NCI-H345 (cell line): ENCODE measurements around the gene TNFSF11.
"Not testable (repeated sequence)": the region's sequence is repeated elsewhere in the genome, so short reads cannot be mapped to it uniquely, and the experiment has no call there.

Experiments used
- DNase-seq: peaks from one replicate; lab custom pipeline; 2025; lab: John Stamatoyannopoulos, UW

TNFSF11 gene, protein sequence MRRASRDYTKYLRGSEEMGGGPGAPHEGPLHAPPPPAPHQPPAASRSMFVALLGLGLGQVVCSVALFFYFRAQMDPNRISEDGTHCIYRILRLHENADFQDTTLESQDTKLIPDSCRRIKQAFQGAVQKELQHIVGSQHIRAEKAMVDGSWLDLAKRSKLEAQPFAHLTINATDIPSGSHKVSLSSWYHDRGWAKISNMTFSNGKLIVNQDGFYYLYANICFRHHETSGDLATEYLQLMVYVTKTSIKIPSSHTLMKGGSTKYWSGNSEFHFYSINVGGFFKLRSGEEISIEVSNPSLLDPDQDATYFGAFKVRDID

DNA sequence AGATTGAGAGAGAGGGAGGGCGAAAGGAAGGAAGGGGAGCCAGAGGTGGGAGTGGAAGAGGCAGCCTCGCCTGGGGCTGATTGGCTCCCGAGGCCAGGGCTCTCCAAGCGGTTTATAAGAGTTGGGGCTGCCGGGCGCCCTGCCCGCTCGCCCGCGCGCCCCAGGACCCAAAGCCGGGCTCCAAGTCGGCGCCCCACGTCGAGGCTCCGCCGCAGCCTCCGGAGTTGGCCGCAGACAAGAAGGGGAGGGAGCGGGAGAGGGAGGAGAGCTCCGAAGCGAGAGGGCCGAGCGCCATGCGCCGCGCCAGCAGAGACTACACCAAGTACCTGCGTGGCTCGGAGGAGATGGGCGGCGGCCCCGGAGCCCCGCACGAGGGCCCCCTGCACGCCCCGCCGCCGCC lies at the start of gene TNFSF11:
TSS of gene TNFSF11 (plus strand) at position 142 of the 400 bp plus-strand sequence. CDS start at position 294, 152 bp downstream.
- DNase-seq: no peak

DNA sequence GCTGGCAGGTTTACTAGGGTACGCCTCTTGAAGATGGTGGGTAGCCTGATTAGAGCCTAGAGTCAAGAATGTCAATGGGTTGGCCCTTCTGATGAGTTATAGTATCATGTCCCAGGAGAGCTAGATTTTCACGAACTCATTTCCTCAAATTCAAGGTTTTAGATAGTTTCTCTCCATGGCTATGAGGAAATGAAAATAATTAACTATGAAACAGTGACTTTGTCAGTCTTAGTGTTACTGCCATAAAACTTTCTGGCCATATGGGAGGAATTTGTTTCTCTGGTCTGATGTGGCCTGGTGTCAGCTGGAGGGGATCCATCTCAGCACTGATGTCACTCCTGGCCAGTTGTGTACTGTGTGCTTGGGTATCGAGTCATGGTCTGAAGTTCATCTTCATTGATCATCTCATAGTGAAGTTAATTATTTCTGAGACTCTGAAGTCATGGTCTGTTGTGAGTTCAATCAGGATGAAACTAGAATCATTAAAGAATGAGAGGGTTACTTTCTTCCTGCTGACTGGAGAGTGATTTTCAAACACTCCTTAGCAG lies 49.4 kb upstream of the TNFSF11 start:
- no peak for DNase-seq

DNA sequence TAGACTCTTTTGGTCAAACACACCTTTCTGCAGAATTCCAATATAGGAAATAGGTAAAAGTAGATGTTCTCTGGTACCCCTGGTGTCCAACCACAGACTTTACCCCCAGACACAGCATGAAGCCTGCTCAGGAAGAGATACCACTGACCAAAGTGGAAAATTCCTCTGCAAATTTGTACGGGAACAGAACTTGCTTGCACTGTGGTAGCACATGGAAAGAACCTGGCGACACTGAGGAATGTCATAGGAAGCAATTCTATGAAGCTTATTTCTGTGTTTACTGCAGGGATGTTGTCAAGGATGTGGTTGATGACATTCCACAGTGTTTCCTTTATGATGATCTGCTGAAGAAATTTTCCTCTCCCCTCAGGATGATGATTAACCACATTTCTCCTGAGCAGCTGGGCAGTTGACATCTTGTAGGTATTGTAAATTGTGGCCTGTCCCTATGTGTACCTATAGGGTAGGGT lies 48.9 kb upstream of the TNFSF11 start:
- DNase-seq: no peak

- no peak for DNase-seq
Measured at GRCh38 chr13:42526276-42526675, 47.7 kb upstream of the TNFSF11 start.

DNA sequence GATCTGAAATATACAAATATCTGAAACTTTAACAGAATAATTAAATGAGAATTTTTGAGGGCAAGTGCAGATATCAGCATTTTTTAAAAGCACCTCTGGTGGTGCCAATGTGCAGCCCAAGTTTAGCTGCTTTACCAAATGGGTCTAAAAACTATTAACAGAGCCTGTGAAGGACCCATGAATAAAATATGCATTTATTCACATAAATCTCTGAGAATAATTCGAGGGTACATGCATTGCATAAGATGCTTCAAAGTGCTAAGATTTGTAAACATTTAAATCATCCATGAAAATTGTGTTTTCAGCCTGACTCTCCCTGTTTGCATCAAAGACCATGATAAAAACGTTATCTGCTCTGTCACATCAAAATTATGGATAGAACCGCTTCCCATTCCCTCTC lies 47.1 kb upstream of the TNFSF11 start:
- DNase-seq: no peak

DNA sequence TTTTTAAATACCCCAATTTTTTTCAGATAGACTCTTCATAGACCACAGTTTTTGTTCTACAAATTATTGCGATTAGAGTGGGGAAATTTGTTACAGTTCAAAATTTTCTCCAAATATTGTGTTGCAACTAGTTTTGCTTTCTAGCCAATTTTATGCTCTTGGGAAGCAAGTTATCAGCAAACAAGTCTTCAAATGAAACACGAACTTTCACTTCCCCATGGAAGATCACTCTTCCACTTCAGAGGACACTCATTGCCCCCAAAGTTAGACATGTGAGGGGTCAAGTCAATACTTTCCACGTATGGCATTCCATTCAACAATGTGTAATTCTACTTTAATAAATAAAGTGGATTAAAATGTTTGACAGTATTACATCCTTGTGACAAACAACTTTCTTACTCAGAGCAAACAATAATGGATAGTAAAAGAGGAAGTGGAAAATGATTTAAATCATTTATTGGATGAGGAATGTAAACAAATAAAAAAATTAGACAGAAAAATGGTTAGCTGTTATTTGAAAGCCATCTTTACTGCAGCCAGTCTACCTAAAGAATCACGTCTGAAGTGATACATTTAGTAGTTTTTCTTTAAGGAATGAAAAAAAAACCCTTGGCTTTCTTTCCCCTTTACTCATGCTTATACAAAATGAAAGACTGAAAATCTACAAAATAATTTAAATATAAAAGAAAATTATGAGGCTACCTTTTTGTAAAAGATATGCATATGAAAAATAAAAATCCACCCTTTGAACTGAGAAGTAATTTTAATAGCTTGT lies 41.2 kb upstream of the TNFSF11 start:
- no peak for DNase-seq

GRCh38 chr13:42533336-42533591 lies 40.7 kb upstream of the TNFSF11 start:
- no peak for DNase-seq

- DNase-seq: no peak
Measured at GRCh38 chr13:42534785-42535184, 39.2 kb upstream of the TNFSF11 start.

GRCh38 chr13:42538996-42539395 lies 35.0 kb upstream of the TNFSF11 start:
- DNase-seq: no peak

- DNase-seq: no peak
Measured at GRCh38 chr13:42539670-42540069, 34.3 kb upstream of the TNFSF11 start.

- no peak for DNase-seq
Measured at GRCh38 chr13:42543215-42543797, 30.6 kb upstream of the TNFSF11 start.

DNA sequence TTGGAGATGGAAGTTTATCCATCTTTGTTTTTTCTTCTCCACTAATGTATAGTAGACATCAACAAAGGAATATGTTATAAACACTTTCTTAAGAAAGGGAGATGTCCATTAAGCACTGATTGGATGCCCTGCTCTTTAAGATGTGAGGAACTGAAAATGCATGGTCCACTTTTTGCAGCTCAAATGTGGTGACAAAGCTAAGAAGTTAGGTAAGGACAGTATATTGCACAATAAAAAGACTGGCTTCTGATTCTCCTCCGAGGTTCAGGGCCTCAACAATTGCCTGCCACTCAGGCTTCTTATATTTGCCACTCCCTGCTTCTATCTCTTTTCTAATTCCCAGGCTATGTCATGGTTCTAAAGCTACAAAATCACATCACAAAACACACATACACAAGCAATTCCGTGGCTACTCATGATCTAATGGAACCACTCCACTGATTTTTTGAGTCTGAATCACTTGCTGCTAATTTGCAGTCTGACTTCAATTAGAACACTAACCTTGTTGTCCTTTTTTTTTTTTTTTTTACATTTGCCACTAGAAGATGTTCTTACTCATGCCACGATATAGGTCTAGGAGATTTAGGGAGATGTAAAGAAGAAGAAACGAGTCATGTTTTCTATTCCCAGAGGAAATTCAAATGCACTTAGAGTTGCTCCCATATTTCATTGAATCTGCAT lies 29.6 kb upstream of the TNFSF11 start:
- no peak for DNase-seq

DNA sequence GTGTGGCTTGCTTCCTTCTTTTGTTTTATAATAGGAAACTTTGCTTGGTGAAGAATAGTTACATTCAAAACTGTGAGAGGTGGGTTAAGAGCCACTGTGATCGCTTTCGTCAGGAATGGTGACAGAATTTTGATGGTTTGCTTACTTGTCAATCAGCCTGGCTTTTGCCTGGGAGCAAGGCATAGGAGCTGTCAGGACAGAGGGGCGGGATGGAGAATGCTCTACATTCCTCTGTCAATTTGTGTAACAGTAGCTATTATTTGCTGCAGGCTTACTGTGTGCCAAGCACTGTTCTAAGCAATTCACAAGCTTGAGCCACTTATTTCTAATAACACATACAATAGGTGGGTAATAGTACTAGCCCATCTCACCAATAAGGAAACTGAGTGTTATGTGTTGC lies 28.1 kb upstream of the TNFSF11 start:
- no peak for DNase-seq

DNA sequence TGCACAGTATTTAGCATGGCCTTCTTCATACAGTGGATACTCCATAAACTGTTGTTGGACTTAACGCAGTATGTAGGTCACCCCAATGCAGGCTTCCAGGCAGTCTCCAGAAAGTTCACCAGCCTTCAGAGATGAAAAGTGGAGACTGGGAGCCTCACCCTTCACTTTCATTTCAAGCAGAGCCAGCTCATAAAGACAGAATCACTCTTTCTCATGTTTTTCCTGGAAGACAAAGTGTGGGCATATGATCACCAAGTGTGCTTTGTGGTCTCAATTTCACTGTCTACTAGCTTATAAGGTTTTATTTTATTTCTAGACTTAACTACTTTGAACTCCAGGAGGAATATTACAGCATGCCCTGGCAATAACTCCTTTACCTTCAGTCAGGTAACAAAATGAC lies 26.3 kb upstream of the TNFSF11 start:
- no peak for DNase-seq

DNA sequence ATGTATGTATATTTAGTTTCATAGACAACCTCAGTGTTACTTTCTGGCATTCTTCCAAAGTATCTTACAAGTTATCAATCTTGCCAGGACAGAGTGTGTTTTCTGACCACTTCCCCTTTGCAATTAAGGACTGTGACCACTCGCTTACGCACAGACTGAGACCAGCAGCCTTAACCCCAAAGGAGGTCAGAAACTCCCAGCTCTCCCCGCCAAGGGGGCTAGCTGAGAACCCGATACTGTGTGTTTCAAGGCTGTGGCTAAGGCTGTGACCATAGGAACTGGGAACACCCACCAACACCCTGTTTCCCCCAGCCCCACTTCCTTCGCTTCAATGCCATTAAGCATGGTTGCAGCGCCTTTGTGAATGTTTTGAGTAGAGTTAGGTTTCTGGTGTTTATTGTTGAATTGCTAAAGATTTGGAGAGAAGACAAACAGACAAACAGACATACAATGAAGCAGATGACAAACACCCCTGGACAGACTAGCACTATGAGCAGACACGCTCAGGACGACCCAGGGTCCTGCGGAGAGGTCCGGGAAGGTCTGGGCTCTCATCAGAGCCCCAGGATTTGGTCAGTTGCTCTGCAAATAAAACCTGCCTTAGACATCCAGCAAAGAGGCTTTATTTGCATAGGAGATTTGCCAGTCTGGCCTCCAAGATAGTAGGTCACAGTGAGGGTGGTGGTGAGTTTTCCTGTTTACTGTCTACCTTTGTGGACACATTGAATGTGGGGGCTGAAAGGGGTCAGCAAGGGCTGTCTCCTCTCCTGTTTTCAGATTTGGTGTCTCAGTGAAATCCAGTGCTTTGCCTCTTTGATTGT lies 25.0 kb upstream of the TNFSF11 start:
- no peak for DNase-seq

DNA sequence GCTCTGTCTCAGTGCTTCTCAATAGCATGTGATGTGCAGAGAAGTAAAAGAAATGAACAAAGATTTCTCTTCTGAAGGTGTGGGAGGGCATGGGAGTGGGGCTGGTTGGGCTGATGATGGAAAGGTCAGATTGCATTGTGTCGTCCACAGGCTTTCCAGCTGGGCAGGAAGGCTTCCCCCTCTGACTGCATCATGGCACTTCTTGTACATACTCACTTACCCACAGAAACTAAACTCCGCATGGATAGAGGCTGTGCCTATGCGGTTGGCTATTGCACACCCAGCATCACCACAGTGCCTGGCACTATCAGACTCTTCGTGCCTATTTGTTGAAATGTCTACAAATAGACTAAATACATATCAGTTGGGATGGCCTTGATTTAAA lies 24.4 kb upstream of the TNFSF11 start:
- DNase-seq: no peak

DNA sequence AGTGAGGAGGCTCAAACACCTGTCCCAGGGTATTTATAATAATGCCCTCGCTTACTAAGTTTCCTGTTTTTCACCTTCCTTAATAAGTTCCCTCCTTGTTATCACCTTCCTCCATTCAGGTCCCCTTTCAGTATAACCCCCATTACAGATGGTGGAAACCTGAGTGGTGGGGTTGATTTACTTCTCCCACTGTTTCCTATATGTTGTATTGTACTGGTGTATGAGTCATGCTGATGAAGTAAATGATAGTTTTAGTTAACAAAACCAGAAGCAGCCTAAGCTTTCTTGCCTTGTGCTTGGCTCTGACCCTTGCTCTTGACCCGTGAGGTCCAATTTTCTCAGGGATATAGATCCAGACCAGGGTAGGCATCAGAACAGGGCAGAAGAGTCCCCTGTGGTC lies 22.3 kb upstream of the TNFSF11 start:
- no peak for DNase-seq

DNA sequence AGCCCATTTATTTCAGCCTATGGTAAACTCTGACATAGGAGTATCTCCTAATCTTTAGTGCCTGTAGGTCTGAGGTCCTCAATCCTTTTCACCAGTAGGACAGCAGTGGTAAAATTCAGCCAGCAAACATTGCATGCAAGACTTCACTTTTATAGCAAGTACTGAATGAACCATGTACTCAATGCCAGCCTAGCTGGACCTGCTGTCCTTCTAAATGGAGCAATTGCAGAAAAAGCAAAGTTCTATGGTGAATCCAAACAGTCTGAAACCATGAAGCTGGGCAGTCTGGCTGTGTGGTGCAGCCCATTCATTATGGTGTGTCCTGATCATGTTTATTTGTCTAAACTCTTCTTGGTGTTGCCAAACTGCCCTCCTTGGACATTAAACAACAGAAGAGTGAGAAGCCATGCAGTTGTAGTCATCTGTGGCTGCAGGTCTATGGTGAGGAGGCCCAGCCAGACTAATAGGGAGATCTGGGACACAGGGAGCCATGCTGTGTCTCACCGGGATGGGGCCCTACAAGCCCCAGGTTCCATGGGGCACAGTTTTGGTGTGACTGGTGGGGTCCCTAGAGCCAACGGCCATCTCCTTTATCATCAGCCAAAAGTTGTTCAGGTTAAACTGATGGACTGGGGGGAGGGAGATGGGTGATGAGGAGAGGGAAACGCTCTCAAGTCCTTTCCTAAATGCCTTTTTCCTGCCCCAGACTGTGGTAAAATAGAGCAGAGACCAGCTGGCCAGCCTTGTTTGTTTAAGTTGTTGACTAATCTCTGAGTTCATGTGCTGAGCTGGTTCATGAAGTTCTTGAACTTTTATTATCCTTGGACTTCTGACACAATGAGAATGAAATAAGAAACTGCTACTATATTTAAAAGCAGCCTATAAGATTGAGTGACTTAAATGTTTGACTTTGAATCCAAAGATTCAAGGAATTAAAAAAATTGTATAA lies 20.6 kb upstream of the TNFSF11 start:
- no peak for DNase-seq

GRCh38 chr13:42559057-42559456 lies 14.9 kb upstream of the TNFSF11 start:
- DNase-seq: no peak

DNA sequence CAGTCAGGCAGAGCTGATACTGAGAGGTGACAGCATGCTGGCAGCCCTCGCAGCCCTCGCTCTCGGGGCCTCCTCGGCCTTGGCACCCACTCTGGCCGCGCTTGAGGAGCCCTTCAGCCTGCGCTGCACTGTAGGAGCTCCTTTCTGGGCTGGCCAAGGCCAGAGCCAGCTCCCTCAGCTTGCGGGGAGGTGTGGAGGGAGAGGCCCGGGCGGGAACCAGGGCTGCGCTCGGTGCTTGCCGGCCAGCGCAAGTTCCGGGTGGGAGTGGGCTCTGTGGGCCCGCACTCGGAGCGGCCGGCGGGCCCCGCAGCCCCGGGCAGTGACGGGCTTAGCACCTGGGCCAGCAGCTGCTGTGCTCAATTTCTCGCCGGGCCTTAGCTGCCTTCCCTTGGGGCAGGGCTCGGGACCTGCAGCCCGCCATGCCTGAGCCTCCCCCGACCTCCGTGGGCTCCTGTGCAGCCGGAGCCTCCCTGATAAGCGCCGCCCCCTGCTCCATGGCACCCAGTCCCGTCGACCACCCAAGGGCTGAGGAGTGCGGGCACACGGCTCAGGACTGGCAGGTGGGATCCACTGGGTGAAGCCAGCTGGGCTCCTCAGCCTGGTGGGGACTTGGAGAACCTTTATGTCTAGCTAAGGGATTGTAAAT lies 14.3 kb upstream of the TNFSF11 start:
- DNase-seq: not testable (repeated sequence)
